Measurements from ENCODE around the gene IFNG.

GRCh38 chr12:68199127-68199526 is 39.6 kb upstream of the IFNG start:
- TF ChIP-seq POLR2A (IDR thresholded peaks at IDR 0.05; ENCODE audit: low read depth) (no peak), CTCF (IDR thresholded peaks at IDR 0.05) (no peak), POLR2AphosphoS5 (IDR thresholded peaks at IDR 0.05) (no peak), EP300 (IDR thresholded peaks at IDR 0.05) (no peak)

All from esophagus muscularis mucosa (tissue), 4 donors.